Measurements from ENCODE around the gene SEMA3F. TPM values are rescaled to one million over a fixed set of nuclear protein-coding genes. Genes with fewer than 3 reads are reported as not detected.

Gene SEMA3F
- total and polyA plus RNA-seq, 2 donors (not counting 3 experiments of a cell fraction or from before 2014, with no cell fraction given), result 65.8 to 99.1 TPM

DNA sequence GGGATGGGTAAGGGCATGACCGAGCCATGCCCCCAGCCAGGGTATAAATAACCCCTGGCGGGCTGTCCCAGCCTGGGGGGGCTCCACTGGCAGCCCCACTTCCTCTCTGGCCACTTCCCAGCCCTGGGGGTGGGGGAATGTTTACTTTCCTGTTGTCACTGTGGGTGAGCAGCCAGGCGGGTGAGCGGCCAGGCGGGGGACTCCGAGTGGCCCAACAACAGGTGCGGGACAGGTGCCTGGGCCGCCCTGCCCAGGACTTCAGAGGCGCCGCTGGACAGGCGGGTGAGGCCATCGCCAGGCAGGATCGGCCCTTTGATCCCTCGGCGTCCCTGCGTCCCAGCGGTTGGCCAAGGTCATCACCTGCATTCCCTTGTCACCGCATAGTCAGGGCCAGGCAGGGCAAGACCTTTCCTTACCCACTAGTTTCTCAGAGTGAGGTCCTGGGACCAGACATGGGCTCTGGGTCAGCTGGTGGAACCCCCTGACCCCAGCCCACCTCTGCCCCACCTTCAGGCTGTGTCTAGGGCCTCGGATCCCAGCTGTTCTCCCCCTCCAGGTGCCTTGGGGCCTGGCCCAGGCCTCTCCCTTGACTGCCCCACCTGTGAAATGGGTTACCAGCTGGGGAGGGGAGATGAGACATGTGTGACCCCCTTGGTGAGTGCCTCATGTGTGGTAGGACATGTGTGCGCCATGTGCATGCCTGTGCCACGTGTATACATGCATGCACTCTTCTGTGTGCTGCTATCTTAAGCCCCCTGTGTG lies 16.6 kb downstream of the SEMA3F start:
- dilution Hi-C loops (cut with MboI; ENCODE audit: extremely low pct_ligation_motif_present, low sequenced_read_pairs), result no loop called here
- no peak for FAIRE-seq
- POLR2A ChIA-PET, result no interaction called here

More for the DNA sequence above, 16.6 kb downstream of the SEMA3F start:
- Histone ChIP-seq H3K27me3 (ENCODE audit: control insufficient read depth in 2 of 2, insufficient read depth in 2 of 2, low read length in 2 of 2) (no peaks in the 10 kb centered on the region), H2AFZ (ENCODE audit: low read depth, low read length) (no peak overlapping the region), H3K9me1 (replicated peaks; ENCODE audit: control insufficient read depth, extremely low read depth, insufficient read depth, low read length) (no peaks in the 10 kb centered on the region), H4K20me1 (replicated peaks; ENCODE audit: control insufficient read depth, extremely low read depth, insufficient read depth, low read length) (no peaks in the 10 kb centered on the region), H3K4me1 (ENCODE audit: control insufficient read depth, extremely low read depth, insufficient read depth, low read length) (peaks cover 48% of the 10 kb centered on the region), H3K9ac (replicated peaks; ENCODE audit: extremely low read depth, insufficient read depth, low read length) (peak overlapping the region; percentile 72), H3K27ac (ENCODE audit: insufficient read depth, low read depth, low read length) (peak overlapping the region; percentile 99), H3K4me3 (replicated peaks in 1 of 3; ENCODE audit: insufficient read depth in 1 of 3, low read depth in 1 of 3, low read length in 3 of 3) (no peak overlapping the region), H3K36me3 (ENCODE audit: control insufficient read depth in 2 of 2, extremely low read depth in 1 of 2, insufficient read depth in 2 of 2, low read length in 2 of 2) (peaks cover 1 to 26% of the 10 kb centered on the region in 2 experiments), H3K9me3 (replicated peaks; ENCODE audit: control insufficient read depth, insufficient read depth, low read length) (no peaks in the 10 kb centered on the region), H3K79me2 (ENCODE audit: control insufficient read depth, insufficient read depth, low read length) (peaks cover 51% of the 10 kb centered on the region), H3K4me2 (ENCODE audit: insufficient read depth, low read length) (no peak overlapping the region)
- CTCF ChIA-PET, result interaction anchor here (0.7 to 1.2 kb wide), 3 partner anchors 8 to 19 kb away, joined by 3 read pairs; no protein-coding TSS in a partner anchor
- DNase-seq (ENCODE audit: low read depth, low spot score), result no peak
- no peak for TF ChIP-seq POLR2A (IDR thresholded peaks at IDR 0.05; ENCODE audit: low read depth, low read length)
- no peak for TF ChIP-seq MAX (IDR thresholded peaks at IDR 0.05; ENCODE audit: insufficient read depth, insufficient read length)
- no peak for TF ChIP-seq EZH2 (IDR thresholded peaks at IDR 0.05; ENCODE audit: borderline replicate concordance, low read depth, low read length, severe bottlenecking)
- TF ChIP-seq POLR2AphosphoS5 (IDR thresholded peaks at IDR 0.05; ENCODE audit: insufficient read depth, low read depth, low read length), result no peak
- no peak for TF ChIP-seq CTCF (IDR thresholded peaks at IDR 0.05; ENCODE audit: extremely low read depth in 1 of 2, insufficient read depth in 1 of 2, low read depth in 1 of 2, low read length in 2 of 2)
- no peak for TF ChIP-seq MYC (IDR thresholded peaks at IDR 0.05; ENCODE audit: low read depth, low read length)
- no peak for TF ChIP-seq GATA2 (IDR thresholded peaks at IDR 0.05; ENCODE audit: insufficient read depth, insufficient read length, low read depth, low read length)
- no peak for TF ChIP-seq FOS (IDR thresholded peaks at IDR 0.05; ENCODE audit: borderline replicate concordance, insufficient read depth, low read length)
- no peak for TF ChIP-seq JUN (IDR thresholded peaks at IDR 0.05; ENCODE audit: borderline replicate concordance, insufficient read depth, insufficient read length, low read depth)
- intact Hi-C loops (cut with micrococcal nuclease), result loop anchor here (2.0 kb wide), 1 partner anchor 17 kb away; no protein-coding TSS in a partner anchor
- BruUV-seq (replicated peaks), result no TSS peak

Measured in endothelial cell of umbilical vein (primary cell).